GM12873 (cell line): Measurements from ENCODE around the gene SPRY4.

Experiments
- TF ChIP-seq, protein P1 (sequence below): IDR thresholded peaks from 2 replicates; pipeline ENCODE4 v1.5.1; 2012; ENCODE audit warnings: low read depth, mild to moderate bottlenecking, moderate library complexity, low read length, control low read depth; ENCODE audit not compliant: insufficient read depth; ENCODE audit errors: missing control alignments

SPRY4 gene

DNA sequence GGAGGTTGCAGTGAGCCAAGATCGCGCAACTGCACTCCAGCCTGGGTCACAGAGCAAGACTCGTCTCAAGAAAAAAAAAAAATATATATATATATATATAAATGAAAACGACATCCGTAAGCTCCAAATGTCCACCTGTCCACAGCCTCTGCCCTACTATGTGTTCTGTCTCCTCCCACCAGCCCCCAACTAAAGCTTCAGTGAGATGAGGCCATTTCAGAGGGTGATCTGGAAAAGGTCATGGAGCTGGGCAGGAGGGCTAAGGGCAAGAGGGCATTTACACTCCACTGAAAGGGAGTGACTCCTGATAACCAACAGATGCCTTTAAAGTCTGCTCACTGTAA, 2.4 kb downstream of the SPRY4 start:
- TF ChIP-seq, protein P1, sequence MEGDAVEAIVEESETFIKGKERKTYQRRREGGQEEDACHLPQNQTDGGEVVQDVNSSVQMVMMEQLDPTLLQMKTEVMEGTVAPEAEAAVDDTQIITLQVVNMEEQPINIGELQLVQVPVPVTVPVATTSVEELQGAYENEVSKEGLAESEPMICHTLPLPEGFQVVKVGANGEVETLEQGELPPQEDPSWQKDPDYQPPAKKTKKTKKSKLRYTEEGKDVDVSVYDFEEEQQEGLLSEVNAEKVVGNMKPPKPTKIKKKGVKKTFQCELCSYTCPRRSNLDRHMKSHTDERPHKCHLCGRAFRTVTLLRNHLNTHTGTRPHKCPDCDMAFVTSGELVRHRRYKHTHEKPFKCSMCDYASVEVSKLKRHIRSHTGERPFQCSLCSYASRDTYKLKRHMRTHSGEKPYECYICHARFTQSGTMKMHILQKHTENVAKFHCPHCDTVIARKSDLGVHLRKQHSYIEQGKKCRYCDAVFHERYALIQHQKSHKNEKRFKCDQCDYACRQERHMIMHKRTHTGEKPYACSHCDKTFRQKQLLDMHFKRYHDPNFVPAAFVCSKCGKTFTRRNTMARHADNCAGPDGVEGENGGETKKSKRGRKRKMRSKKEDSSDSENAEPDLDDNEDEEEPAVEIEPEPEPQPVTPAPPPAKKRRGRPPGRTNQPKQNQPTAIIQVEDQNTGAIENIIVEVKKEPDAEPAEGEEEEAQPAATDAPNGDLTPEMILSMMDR: no peak

DNA sequence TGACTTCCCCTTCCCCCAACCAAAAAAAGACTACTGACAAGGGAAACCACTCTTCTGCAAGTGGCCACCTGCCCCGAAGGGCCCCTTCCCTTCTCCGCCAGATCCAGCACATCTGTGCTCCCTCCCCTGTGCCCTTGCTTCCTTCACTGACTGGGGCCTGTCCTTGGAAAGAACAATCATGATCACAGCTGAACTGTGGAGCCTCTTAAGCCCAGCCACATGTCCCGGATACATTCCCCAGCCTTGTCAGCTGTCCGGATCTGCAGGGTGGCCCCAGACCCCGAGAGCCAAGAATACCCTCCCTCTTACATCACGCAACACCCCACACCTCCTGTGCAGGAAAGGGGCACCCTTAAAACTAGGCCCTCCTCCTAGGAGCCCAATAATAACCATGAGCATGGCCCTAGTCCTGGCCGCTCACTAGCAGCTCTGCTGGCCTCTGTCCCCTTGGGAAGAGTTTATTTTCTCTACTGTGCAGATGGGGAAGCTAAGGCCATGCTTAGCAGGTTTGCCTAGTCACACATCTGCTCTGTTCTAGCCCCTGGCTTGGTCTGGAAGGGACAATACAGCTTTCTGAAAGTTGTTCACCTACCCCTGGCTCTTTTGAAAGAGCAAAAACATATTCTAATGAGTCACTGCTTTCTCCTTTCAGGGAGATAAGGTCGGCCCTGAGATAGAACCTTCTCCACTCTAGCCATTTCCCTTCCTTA, 3.8 kb downstream of the SPRY4 start:
- TF ChIP-seq, protein P1: no peak

DNA sequence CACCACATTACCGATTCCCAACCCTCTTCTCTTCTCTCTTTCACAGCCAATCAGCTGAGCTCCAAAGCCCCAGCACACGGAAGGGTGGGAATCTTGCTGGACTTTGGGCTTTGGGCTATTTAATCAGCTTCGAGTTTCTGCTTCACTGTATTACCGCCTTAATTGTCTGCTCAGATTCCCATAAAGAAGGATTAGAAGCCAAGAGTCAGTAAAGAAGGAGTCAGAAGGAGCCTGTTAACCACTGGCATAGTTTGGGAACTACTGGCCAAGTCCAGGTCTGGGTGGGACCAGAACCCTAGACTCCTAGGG, 4.4 kb downstream of the SPRY4 start:
- TF ChIP-seq, protein P1: no peak

DNA sequence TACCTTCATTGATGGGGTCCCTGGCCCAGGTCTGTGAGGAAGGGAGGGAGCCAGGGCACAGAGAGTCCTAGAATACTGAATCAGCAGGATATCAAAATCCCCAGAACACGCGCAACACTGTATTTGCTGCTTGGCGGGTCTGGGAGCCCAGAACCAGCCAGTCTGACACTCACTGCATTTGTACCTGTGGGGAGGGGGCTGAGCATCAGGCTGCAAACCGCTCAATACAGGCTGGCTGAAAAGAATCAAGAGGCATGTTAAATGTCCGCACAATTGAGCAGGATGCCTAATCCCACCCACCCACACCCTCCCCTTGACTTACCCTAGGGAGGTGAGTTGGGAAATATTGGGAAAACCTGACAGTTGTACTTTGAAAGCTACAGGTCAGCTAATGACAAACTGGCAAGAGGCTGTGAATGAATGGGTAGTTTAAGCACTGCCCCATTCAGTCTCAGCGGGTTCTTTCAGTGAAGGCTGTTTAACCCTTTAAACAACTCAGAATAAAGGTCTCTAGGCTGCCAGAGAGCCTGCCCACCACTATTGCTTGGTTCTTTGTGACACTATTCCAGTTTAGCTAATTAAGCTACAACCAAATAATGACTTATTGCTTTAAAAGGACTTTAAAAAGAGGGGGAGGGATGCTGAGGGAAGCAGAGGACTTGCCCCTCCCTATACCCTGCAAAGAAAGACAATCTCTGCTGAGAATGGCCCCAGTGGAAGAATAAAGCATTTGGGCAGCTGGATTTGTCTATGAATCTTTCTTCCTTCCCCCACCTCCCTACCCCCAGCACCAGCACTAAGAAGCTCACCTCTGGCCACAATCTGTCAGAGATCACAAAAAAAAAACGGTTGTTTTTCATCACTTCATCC, 5.0 kb downstream of the SPRY4 start:
- TF ChIP-seq, protein P1: no peak

DNA sequence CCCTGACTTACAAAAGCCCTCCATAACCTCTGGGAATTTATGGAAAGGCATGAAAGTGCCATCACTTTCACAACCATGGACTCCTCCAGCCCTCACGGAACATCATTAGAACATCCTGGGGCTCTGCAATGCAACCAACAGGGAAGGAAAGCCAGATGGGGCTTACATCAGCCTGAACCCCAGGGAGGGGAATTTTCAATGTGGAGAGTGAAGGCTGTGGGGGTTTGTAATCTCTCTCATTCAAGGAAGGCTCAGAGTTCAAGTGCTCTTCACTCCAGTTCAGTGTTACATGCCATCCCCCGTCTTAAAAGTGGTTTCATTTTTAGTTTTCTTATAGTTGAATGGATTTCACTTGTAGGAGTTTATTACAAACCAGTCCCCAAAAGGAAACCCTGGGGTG, 5.7 kb downstream of the SPRY4 start:
- TF ChIP-seq, protein P1: no peak

DNA sequence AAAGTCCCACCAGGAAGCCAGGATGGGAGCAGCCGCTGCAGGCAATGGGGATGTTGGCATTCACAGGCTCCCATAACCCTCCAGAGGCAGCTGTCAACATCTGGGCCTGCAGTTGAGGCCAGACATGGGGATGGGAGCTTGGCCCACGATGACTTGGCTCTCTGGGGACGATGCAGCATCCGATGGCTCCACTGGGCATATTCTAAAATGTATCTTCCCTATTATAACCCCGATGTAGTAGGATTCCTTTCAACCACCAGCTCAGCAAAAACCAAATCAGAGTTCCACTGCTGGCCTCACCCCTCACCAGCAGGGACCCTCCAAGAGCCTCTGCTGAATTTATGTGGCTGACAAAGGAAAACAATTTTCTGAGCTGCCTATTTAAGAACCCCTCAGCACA, 7.1 kb downstream of the SPRY4 start:
- TF ChIP-seq, protein P1: peak; percentile 25

DNA sequence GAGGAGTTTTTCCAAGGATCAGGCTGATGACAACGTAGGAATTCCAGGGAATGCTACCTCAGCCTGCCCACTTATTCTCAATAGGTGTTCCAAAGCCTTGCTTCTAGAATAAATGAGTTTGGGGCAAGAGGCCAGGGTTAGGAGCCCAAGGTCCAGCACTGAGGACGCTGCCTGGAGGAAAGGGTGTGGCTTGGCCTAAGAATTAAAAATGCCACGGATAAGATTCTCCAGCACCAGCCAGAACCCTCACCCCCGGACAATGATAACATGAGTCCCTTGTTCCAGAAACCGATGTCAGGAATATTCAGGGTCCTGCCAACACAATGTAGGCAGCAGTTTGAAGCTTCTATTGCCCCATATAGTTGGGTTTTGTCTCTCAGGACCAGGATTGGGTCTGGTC, 7.6 kb downstream of the SPRY4 start:
- TF ChIP-seq, protein P1: no peak
